NCI-H345 (cell line): ENCODE data around the gene EPHA5.
A peak's percentile ranks its signal among the peaks of the same experiment; 100 is the strongest.

Experiments
- DNase-seq: peaks from one replicate; lab custom pipeline; 2025; lab: John Stamatoyannopoulos, UW

Gene EPHA5

DNA sequence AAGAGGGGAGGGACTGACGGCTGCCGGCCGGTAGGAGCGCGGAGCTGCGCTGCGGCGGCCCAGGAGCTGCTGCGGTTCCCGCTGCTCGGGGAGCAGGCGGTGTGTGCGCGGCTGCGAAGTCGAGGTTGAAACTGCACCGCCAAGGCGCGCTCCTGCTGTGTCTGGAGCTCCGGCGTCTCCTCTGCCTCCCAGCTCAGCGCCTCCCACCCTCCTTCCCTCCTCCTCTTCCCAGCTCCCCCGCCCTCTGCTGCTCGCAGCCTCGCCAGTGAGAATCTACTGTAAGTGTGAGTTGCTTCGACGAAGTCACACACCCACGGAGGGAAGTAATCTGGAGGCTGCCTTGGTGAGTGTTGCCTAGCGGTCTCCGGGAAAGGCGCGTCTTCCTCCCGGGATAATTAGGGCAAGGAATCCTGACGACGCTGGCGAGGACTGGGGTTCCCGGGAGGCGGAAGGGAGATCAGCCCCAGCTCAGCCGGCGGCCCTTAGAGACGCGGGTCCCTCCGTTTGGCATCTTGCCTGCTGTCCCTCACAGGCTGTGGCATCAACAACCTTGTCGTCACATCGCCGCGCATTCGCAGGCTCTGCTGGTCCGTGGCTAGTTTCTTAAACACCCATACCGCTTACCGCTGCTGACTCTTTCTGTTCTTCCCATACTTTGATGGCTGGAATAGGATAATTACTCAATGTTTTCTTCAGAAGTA, at the start of gene EPHA5:
Gene EPHA5, minus strand, starts transcription at position 159 of the 701 bp plus-strand sequence. CDS start 747 bp downstream, outside the sequence.
- DNase-seq = peak; percentile 65

DNA sequence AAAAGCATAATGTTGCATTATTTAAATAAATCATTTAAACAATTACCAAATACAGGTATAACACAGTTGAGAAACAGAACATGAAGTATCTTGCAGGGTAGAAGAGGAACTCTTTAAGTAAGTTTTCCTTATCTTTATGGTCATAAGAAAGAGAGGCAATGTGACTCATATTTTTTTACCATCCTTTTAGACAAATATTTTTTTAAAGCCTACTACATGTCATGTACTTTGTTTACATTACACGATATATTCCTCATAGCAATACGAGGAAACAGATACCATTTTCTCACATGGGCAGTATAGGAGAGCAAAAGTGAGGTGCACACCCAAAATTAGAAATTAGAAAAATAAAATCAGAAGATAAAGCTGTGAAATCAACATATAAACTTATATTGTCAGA, 49.3 kb upstream of the EPHA5 start:
- no peak for DNase-seq

DNA sequence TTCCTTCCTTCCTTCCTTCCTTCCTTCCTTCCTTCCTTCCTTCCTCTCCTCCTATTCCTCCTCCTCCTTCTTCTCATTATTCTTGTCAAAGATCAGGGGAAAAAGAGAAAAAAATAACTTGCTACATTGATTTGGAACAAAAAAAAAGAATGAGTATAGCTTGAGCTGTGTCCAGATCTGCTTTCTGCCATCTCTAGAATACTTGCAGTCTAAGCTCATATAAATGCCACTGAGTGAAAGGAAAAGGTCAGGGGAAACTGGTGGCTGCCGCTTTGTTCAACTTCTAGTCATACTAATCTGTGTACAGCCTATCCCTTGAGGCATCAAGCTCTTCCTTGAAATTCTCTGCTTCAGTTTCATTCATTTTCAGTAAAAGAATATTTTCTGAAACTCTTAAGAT, 28.3 kb upstream of the EPHA5 start:
- DNase-seq = no peak

DNA sequence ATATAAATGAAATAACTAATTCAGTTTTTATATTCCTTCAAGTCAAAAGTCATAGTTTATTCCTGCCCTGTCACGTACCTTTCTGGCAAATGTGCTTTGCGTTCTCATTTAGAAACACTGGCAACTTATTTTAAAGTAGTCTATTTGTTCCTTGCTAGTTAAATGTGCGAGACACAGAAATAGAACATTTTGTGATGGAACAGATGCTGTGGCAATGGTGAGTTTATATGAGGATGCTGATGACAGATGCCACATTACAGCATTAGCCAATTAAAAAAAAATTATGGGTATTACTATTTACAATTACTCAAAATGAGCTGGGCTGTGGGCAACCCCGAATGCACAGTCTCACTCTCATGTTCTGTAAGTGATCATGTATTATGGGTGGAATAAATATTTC, 26.1 kb upstream of the EPHA5 start:
- no peak for DNase-seq

DNA sequence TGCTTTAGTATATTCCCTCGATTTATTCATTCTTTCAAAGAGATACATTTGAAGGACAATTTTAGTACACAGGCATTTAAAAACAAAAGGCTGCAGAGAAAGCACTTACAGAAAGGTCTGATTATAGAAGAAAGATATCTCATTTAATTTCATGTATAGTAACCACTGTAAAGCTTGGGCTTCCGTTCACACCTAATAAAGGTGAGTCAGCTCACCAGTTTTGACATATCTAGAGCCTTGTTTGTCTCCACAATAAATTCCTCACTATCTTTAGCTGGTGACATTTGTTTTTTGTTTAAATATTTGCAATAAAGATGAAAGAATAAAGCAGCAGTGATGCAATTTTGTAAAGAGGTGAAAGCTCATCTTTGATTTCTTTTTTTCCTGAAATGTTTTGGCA, 1.1 kb upstream of the EPHA5 start:
- no peak for DNase-seq

DNA sequence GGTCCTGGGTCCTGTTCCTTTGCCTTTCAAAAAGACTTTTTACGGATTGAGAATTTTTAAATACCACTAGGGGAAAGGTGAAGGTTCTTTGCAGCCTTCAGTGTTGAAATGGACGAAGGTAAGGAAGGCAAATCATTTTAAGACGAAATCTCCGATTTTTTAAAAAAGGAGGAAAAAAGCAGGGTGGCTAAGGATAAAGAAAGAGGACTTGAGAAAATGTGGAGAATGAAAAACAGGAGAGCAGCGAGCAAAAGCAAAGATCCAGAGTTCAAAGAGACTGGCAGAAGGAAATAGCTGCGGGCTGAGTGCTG, 314 bp downstream of the EPHA5 start:
- no peak for DNase-seq

DNA sequence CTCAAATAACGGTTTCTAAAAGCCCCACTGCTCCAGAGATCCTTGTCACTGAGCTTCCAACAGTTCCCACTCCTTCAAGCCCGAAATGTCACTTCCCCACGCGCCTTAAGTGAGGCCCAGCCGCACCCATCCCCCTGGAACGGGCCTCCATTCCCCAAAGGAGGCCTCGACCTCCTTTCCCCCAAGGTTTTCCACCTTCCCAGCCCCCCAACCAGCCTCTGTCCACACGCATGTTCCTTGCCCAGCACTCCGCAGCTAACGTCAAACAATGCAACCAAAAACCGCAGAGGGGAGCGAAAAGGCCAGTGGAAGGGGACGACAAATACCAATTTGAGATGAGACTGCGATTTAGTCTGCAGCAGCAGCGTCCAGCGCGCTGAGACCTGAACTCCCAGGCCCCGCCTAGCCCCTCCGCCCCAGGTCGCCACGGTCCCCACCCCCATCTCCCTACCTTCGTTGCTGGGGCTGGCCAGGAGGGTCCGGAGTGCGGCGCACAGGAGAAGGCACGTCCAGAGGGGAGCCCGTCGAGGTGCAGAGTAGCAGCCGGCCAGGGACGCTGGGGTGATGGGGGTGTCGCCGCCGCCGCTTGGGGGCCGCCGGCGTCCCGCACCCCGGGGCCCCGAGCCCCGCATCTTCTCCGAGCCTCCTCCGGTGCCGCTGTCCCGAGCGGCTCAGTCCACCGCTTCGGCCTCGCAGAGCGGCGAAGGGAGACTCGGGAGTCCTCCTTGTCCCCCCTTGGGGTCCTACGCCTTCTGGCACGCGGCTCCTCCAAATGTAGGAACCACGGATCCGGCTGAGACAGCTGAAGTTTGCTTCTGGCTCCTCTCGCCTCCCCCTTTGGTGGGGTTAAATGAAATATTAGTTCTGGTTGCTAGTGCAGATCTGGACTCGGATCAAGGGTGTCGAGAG, 924 bp downstream of the EPHA5 start:
- DNase-seq = no peak

DNA sequence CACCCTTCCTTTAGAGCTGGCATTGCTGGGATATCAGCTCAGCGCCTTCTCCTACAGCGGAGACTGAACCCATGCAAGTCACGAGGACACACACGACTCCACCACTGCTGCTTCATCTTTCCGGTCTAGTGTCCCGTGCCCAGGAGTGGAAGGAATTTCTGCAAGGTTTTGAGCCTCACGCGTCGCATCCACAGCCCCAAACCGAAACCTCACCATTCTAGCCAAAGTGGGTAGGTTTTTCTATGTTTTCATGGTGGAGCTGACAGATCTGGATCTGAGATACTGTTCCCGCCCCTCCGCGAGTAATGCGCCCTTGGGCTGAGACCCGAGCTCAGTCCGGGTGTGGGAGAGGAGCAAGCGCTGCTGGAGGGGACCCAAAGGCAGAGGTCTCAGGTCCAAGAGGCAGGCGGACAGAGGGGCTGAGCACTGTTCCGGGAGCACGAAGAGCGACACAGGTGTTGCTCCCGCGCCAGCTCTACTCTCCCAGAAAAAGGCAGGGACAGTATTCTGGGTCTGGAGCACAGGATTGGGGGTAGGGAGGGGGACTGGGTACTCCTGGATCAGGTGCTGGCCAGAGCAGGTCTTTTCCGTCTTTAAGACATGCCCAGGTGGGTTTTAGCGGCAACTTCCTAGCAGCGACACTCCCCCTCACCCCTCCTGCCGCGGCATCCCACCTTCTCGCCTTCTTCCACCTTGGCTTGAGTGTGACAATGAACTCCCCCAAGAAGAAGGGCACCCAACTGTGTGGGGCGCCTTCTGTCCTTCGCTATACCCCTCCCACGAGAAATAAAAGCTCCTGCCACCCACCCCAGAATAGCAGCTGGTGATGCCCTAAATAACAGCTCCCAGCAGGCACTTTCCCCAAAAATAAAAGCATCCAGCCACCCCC, 1.8 kb downstream of the EPHA5 start:
- no peak for DNase-seq

DNA sequence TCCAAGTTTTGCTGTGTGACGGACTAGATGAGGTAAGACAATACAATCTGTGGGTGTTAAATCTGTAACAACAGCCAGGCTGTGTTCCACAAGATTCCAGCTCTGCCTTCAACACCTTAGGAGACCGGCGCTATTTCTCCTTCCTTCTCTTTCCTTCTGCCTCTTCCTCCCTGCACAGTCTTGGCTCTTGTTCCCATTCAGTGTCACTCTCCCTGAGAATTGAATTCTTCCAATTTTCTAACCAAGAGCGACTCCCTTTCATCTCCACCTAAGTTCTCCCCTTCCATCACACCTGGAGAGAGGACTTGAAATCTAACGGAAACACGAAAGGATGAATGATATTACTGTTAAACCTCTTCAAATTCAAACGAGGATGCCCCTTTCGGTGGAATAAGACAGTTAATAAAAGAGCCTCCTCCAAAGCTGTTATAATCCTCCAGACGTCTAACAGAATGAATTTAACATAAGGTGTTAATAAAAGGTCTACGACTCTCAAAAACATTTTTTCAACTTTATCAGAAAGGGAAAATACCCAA, 2.7 kb downstream of the EPHA5 start:
- no peak for DNase-seq

DNA sequence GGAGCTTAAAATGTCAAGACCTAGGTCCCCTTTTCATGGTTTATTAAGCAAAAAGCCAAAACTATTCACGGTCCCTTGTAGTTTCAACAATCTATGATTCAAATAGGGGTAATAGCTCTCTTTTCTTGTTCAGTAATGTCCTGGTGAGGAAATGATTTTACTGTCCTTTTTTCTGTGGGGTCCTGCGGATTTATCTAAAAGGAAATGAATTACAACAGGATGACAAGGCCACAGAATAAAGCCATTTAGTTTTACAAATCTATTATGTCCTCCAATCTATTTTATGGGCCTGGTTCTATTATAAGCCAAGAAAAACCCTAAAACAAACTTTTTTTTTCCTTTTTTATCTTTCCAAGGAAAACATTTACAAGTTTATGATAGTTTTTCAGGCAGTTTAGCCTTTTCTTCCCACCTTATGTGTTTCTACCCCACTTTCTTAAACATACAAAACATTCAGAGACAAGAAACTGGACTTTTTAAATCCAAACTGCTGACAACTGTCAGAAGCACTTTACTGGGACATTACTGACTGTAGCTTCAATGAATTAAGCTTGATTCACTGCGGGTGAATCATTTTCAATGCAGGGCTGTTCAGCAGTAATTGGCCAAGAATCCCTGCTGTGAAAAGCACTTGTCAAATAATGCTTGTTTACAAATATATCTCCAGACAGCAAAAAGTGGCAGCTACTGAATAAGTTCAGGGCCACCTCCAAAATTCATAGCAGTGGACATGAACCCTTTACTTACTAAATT, 4.3 kb downstream of the EPHA5 start:
- DNase-seq = peak; percentile 77

DNA sequence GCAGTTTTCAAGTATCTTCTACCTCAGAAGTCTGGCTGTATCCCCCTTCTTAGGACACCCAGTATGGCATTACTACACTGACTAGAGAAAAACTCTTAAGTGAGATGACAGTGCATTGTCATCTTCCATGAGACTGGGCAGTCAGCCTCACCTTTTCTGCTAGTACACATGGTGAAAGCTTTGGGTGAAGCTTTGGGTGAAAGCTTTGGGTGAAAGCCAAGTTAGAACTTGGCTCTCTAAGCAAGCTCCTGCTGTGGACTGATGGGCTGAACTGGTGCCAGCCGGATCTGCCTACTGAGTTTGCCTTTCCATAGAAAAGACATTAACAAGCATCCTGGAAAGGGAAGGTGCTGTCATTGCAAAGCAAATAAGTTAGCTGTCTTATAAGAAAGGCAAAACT, 8.8 kb downstream of the EPHA5 start:
- DNase-seq = peak; percentile 84

DNA sequence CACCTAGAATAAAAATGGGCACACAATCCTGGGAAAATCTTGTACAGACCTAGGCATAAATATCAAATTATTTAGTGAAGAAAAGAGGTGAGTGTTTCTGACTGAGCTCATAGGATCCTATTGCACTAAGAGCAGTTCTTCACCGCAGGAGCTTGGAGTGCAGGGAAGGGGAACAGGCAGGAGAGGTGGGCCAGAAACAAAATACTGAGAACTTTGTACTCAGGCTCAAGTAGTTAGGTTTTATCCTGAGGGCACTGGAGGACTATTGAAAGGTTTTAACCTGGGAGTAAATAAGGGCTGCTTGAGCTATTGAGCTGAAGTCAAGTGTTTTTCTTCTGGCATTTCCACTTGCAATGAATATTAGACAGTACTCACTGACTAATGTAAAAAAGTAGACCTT, 12.2 kb downstream of the EPHA5 start:
- no peak for DNase-seq

DNA sequence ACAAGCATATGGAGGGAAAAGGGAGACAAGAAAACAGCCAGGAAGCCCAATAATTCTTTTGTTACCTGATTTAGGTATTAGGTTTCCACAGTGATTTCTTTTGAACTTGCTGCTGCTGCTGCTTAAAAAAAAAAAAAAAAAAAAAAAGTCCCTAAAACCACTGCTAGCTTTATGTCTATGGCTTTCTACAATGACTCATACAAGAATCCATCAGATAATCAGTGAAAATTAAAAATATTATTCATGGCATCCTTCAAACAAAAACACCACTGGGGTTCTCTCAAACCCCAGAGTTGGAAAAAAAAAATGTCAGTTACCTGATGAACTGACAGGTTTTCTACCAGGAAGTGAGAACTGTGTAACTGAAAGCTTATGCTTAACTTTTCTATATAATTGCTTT, 14.3 kb downstream of the EPHA5 start:
- DNase-seq = no peak

DNA sequence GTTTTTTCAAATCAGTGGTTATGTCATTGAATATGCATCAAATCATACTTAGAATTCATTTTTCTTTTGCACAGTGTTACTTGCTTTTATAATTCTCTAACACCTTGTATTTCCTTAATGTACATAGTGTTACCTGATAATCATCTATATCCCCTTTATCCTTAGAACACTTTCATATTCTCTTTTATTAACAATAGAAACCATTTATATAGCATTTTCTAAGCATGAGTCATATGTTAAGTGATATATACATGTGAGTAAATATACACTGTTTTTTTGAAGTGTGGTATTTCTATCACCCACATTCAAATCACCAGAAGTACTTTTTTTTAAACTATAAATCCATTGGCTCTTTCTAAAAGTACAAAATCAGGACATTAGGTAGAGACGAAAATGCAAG, 15.3 kb downstream of the EPHA5 start:
- no peak for DNase-seq

DNA sequence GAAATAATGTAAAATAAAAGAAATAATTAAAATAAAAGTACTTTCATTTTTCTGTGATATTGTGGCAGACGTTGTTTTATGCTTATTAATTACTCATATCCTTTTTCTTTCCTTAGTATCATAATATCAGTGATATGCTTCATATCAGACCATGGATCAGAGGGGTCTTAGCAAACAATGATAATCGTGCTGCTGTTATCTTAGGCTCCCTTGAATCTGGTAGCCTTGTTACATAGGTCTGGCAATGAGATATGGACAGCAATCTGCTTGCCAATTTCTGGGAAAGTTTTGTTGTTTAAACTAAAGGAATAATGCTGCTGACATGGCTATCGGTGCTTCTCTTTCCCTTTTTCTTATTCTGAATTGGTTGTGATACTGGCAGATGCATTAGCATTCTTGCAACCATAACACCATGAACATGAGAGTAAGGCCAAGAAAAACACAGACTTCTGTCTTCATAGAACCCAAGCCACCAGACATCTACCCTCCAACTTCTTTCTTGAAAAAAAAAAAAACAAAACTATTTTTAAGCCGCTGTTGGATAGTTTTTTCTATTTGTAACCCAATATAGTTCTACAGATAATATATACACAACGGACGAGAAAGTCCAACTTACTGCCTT, 16.4 kb downstream of the EPHA5 start:
- no peak for DNase-seq

DNA sequence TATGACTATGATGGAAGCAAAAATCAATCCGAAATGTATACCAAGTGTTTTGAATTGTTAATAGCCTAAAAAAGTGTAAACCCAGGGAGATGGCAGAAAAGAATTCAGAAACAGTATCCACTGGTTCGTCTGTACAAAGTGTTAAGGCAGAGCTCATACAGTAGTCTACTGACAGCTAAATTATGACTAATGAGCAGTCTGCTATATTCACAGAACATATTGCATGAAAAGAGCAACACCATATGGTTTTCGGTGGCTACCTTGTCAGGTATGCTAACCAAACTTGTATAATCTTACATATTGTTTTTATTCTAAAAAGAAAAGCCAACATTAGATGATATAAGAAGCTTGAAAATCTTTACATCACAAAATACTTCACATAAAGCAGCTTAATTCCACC, 18.5 kb downstream of the EPHA5 start:
- no peak for DNase-seq

DNA sequence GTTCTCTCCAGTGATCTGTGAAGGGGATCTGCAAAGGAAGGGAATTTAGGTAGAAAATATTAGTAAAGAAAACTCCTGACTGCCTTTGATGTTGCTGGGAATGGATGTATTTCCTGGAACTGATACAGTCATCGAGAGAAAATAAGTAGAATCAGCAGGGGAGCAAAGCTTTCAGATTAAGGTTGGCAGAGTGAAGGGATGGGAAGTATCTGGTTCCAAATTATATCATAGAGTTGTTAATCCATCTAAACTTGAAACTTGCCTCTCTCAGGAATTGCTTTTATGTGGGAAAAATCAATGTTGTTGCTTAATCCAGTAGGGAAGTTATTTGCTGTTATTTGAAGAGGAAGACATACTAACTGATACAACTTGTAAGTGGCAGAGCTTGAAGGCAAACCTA, 19.3 kb downstream of the EPHA5 start:
- no peak for DNase-seq

DNA sequence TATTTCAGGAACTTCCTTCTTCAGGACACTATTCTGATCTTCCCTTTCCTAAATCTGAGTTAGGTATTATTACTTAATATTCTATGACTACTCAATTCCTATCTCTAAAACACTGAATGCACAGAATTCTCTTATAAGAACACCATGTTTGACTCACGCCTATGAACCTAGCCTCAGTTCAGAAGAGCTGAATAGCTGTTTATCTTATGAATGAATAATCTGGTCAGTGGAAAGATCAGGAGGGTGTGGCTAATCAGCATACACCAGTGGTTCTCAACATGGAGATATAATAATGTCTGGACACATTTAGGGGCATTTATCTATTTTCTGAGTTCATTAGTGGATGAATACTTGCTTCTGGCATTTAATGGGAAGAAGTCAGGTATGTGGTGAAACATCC, 24.2 kb downstream of the EPHA5 start:
- no peak for DNase-seq

DNA sequence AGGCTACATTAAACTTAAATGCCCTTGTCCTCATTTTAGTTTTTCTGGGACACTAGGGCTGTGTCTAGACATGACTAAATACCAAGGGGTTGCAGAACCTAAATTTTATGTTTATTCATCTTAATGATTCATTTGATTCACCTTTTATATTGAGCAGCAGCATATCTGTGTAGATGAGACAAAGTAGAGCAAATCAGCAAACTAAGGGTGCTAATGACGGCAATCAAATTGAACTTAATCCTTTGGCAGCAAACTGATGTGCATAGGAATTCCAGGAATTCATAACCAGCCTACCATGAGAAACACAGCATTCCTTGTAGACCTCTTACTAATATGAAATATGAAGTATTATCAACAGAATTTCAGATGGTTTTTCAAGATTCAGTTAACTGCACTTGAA, 25.1 kb downstream of the EPHA5 start:
- no peak for DNase-seq

DNA sequence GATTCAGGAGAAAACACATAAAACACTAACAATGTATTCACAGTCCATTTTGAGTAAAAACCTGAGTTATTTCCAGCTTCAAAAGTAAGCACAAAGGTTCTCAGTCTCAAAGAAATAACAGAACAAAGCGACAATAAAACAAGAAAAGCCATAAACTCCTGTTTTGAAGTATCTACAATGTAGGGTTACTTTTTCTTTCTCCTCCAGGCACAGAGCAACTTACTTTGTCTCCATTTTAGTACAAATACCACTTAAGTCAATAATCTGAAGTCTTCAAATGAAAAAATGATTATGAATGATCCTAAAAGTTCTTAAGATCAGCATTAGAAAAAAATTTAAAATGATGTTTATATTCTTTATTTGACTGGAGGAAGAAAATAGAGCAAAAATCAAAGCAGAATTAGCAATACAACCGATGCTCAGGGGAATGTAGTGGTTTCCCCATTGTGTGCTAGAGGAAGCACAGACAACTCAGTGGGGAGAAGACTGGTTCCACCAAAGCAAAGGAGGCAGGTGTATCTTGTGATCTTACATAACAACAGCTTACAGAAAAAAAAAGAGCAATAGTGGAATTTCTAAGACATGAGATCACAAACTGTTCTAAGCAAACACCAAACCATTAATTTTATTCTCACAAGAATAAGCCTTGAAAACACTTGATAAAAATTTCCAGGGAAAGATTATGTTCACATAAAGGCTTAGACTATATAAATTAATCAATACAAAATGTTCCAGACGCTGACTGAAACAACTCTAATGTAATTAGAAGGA, 35.1 kb downstream of the EPHA5 start:
- no peak for DNase-seq
